ENCODE results near the gene XRCC3. TPM values are rescaled to one million over a fixed set of nuclear protein-coding genes. Genes with fewer than 3 reads are reported as not detected.

The XRCC3 gene
- total and polyA plus RNA-seq, 2 experiments from 2014 or later, result 4.0 to 20.3 TPM

DNA sequence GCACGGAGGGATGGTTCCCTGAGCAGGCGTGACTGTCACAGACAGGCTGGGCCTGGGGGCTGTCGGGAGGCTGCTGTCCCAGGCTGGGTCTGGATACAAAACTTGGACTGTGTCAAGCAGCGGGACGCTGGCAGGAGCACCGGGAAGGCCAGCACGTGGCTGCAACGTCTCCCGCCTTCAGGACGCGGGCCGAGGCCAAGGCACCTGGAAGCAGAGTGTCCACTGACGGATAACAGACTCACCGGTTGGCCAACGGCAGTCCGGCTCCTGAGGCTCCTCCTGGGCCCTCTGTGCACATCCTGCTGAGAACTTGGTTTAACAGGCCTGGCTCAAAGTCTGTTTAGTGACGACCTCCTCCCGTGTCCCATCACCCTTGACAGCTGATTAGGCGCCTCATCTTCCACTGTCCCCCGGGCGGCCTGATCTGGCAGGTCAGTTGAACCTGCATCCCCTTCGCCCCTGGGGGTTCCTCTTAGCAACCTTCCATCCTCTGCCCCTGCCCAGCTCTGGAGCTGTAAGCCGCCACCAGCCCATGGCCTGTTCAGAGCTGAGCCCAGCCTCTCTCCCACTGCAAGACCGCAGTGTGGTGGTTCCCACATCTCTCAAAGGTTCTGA, 2.5 kb downstream of the XRCC3 start:
- Histone ChIP-seq H3K4me2 (ENCODE audit: unreplicated experiment) (no peak overlapping the region), H3K27ac (no peak overlapping the region), H4K20me1 (ENCODE audit: insufficient read depth) (no peaks in the 10 kb centered on the region), H3K9ac (no peak overlapping the region), H3K79me2 (ENCODE audit: insufficient read depth) (peaks cover 17% of the 10 kb centered on the region), H3K36me3 (ENCODE audit: low read depth) (no peaks in the 10 kb centered on the region; the same call in 1 of the 2 replicates), H3K9me2 (ENCODE audit: insufficient read depth) (no peaks in the 10 kb centered on the region), H3K4me1 (ENCODE audit: insufficient read depth) (peaks cover 16% of the 10 kb centered on the region; the same call in 1 of the 2 replicates), H3K9me3 (ENCODE audit: low read depth) (no peaks in the 10 kb centered on the region), H2AFZ (no peak overlapping the region), H3F3A (ENCODE audit: insufficient read depth) (peaks cover 26% of the 10 kb centered on the region; the same call in 1 of the 2 replicates), H3K4me3 (no peak overlapping the region), H3K27me3 (replicated peaks; ENCODE audit: insufficient read depth) (no peaks in the 10 kb centered on the region)
- no peak for TF ChIP-seq EZH2phosphoT487 (IDR thresholded peaks at IDR 0.05; ENCODE audit: insufficient read depth, low read depth)
- no peak for TF ChIP-seq EZH2 (IDR thresholded peaks at IDR 0.05; ENCODE audit: insufficient read depth, poor library complexity, severe bottlenecking)
- DNase-seq, result no peak
- WGBS, 2 experiments (ENCODE audit: low coverage in 1 of 2, low lambda C conversion rate in 2 of 2, missing lambda C conversion rate in 2 of 2), result 65 to 68% methylated on average over 22 to 24 of the region's 24 CpGs
- in situ Hi-C loops (cut with MboI), result no loop called here

GRCh38 chr14:103711516-103712431, 3.5 kb downstream of the XRCC3 start:
- H4K20me1 ChIP-seq (ENCODE audit: insufficient read depth), result no peaks in the 10 kb centered on the region
- WGBS, 2 experiments (ENCODE audit: low coverage in 1 of 2, low lambda C conversion rate in 2 of 2, missing lambda C conversion rate in 2 of 2), result 49 to 53% methylated on average over 24 to 25 of the region's 27 CpGs
- no peak overlapping the region for H3K4me2 ChIP-seq (ENCODE audit: unreplicated experiment)
- H3K9me3 ChIP-seq (ENCODE audit: low read depth), result no peaks in the 10 kb centered on the region
- H3K27me3 ChIP-seq (replicated peaks; ENCODE audit: insufficient read depth), result no peaks in the 10 kb centered on the region
- peaks cover 8% of the 10 kb centered on the region for H3K79me2 ChIP-seq (ENCODE audit: insufficient read depth)
- DNase-seq, result peak; percentile 41
- peaks cover 26% of the 10 kb centered on the region; the same call in 1 of the 2 replicates for H3F3A ChIP-seq (ENCODE audit: insufficient read depth)
- no peaks in the 10 kb centered on the region for H3K9me2 ChIP-seq (ENCODE audit: insufficient read depth)
- no peak overlapping the region for H2AFZ ChIP-seq
- H3K36me3 ChIP-seq (ENCODE audit: low read depth), result no peaks in the 10 kb centered on the region; the same call in 1 of the 2 replicates
- H3K4me3 ChIP-seq, result no peak overlapping the region
- no peak overlapping the region for H3K9ac ChIP-seq
- peaks cover 12% of the 10 kb centered on the region; the same call in 1 of the 2 replicates for H3K4me1 ChIP-seq (ENCODE audit: insufficient read depth)
- in situ Hi-C loops (cut with MboI), result no loop called here
- H3K27ac ChIP-seq, result no peak overlapping the region
- TF ChIP-seq EZH2phosphoT487 (IDR thresholded peaks at IDR 0.05; ENCODE audit: insufficient read depth, low read depth), result no peak
- no peak for TF ChIP-seq EZH2 (IDR thresholded peaks at IDR 0.05; ENCODE audit: insufficient read depth, poor library complexity, severe bottlenecking)

GRCh38 chr14:103710771-103711377, 4.4 kb downstream of the XRCC3 start:
- Histone ChIP-seq H3K27me3 (replicated peaks; ENCODE audit: insufficient read depth) (no peaks in the 10 kb centered on the region), H3K9me3 (ENCODE audit: low read depth) (no peaks in the 10 kb centered on the region), H2AFZ (no peak overlapping the region), H3K79me2 (ENCODE audit: insufficient read depth) (no peaks in the 10 kb centered on the region), H3K4me3 (no peak overlapping the region), H3K9me2 (ENCODE audit: insufficient read depth) (no peaks in the 10 kb centered on the region), H3K4me1 (ENCODE audit: insufficient read depth) (peaks cover 9% of the 10 kb centered on the region; the same call in 1 of the 2 replicates), H3K27ac (no peak overlapping the region), H3F3A (ENCODE audit: insufficient read depth) (peaks cover 26% of the 10 kb centered on the region; the same call in 1 of the 2 replicates), H3K9ac (no peak overlapping the region), H3K36me3 (ENCODE audit: low read depth) (no peaks in the 10 kb centered on the region; the same call in 1 of the 2 replicates), H4K20me1 (ENCODE audit: insufficient read depth) (no peaks in the 10 kb centered on the region), H3K4me2 (ENCODE audit: unreplicated experiment) (no peak overlapping the region)
- TF ChIP-seq EZH2 (IDR thresholded peaks at IDR 0.05; ENCODE audit: insufficient read depth, poor library complexity, severe bottlenecking) (no peak), EZH2phosphoT487 (IDR thresholded peaks at IDR 0.05; ENCODE audit: insufficient read depth, low read depth) (no peak)
- 57 to 64% methylated on average over 9 of the region's 9 CpGs for WGBS, 2 experiments (ENCODE audit: low coverage in 1 of 2, low lambda C conversion rate in 2 of 2, missing lambda C conversion rate in 2 of 2)
- in situ Hi-C loops (cut with MboI), result no loop called here
- no peak for DNase-seq

- H2AFZ ChIP-seq, result no peak overlapping the region
- H3K27me3 ChIP-seq (replicated peaks; ENCODE audit: insufficient read depth), result no peaks in the 10 kb centered on the region
- WGBS, 2 experiments (ENCODE audit: low coverage in 1 of 2, low lambda C conversion rate in 2 of 2, missing lambda C conversion rate in 2 of 2), result 94 to 96% methylated on average over 15 of the region's 15 CpGs
- no peaks in the 10 kb centered on the region for H3K9me2 ChIP-seq (ENCODE audit: insufficient read depth)
- H3K4me3 ChIP-seq, result no peak overlapping the region
- DNase-seq, result no peak
- no peak overlapping the region for H3K4me2 ChIP-seq (ENCODE audit: unreplicated experiment)
- peaks cover 9% of the 10 kb centered on the region; the same call in 1 of the 2 replicates for H3K4me1 ChIP-seq (ENCODE audit: insufficient read depth)
- no peaks in the 10 kb centered on the region for H3K9me3 ChIP-seq (ENCODE audit: low read depth)
- TF ChIP-seq EZH2 (IDR thresholded peaks at IDR 0.05; ENCODE audit: insufficient read depth, poor library complexity, severe bottlenecking) (no peak), EZH2phosphoT487 (IDR thresholded peaks at IDR 0.05; ENCODE audit: insufficient read depth, low read depth) (no peak)
- in situ Hi-C loops (cut with MboI), result no loop called here
- no peaks in the 10 kb centered on the region for H4K20me1 ChIP-seq (ENCODE audit: insufficient read depth)
- H3K27ac ChIP-seq, result no peak overlapping the region
- peaks cover 26% of the 10 kb centered on the region; the same call in 1 of the 2 replicates for H3F3A ChIP-seq (ENCODE audit: insufficient read depth)
- H3K79me2 ChIP-seq (ENCODE audit: insufficient read depth), result no peaks in the 10 kb centered on the region
- H3K36me3 ChIP-seq (ENCODE audit: low read depth), result no peaks in the 10 kb centered on the region; the same call in 1 of the 2 replicates
- no peak overlapping the region for H3K9ac ChIP-seq
Measured at GRCh38 chr14:103709814-103710213, 5.4 kb downstream of the XRCC3 start.
